GM18867 (cell line): ENCODE measurements around the gene GPR75.
"Not testable (repeated sequence)": the region's sequence is repeated elsewhere in the genome, so short reads cannot be mapped to it uniquely, and the experiment has no call there.

ENCODE experiments used
- ATAC-seq: cut with Tn5 transposase; IDR thresholded peaks from one replicate; pipeline ENCODE4 v1.9.1; 2021; ENCODE audit warnings: mild to moderate bottlenecking, moderate library complexity; ENCODE audit not compliant: unreplicated experiment

Gene GPR75

DNA sequence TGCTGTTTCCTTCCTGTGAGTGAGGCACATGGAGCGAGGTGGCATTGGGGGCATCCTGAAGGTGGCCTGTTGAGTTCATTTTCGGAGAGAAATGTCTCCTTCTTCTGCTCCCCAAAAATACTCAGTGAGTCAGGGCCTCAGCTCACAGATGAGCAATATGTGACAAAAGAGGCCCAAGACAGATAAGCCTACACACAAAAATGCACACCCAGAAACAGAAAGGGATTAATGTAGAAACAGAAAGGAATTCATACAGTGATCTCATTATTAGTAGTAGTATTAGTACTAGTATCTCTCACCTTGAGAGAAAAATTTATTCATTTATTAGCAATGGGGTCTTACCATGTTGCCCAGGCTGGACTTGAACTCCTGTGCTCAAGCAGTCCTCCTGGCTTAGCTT, 5.1 kb downstream of the GPR75 start:
- peak; percentile 64 for ATAC-seq

DNA sequence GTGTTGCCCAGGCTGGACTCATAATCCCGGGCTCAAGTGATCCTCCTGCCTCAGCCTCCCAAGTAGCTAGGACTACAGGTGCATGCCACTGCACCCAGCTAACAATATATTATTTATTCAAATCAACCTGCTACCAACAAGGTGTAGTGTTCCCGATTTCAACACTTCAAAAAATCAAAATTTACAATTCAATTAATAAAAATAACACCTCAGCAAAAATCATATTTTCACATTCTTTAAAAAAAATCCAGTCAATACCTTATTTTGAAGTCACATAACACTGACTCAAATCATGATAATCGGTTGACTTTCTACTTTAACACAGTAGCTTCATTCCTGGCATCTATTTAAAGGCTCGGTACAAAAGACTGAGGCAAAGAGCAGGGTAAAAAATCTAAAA, 7.2 kb downstream of the GPR75 start:
- no peak for ATAC-seq

DNA sequence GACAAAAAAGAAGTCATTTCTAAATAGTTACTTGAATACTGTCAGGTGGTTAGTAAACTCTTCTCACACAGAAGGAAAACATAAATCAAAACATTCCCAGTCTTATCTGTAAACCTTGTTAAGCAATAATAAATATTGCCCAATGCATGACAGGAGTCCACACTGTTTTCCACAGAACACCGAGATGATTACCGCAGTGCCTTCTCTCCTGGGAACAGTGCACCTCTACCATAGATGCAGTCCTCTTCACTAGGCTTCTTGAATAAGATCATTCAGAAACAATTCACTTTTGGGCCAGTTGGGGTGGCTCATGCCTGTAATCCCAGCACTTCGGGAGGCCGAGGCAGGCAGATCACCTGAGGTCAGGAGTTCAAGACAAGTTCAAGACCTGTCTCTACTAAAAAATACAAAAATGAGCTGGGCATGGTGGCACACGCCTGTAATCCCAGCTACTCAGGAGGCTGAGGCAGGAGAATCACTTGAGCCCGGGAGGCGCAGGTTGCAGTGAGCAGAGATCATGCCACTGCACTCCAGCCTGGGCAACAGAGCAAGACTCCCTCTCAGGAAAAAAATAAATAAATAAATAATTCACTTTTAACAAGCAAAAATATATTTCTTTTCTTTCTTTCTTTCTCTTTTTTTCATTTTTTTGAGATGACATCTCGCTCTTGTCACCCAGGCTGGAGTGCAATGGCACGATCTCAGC, 8.6 kb downstream of the GPR75 start:
- ATAC-seq, result not testable (repeated sequence)

DNA sequence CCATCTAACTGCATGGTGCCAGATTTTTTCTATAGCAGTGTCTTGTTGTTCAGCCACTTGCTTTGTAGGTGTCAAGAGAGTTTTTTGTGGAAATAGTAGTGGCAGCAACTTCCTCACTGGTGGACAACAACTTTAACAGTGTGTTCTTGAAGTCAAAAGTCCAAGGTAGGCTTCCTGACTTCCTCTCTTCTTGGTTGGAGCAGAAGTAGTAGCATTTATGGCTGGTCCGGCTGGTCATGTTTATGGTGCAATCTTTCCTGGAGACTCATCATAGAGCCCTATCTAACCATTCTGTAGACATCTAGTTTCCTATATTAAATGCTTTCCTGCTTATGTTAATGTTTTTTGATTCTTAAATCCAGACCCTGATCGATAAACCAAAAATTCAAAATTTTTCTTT, 11.7 kb downstream of the GPR75 start:
- ATAC-seq, result no peak

DNA sequence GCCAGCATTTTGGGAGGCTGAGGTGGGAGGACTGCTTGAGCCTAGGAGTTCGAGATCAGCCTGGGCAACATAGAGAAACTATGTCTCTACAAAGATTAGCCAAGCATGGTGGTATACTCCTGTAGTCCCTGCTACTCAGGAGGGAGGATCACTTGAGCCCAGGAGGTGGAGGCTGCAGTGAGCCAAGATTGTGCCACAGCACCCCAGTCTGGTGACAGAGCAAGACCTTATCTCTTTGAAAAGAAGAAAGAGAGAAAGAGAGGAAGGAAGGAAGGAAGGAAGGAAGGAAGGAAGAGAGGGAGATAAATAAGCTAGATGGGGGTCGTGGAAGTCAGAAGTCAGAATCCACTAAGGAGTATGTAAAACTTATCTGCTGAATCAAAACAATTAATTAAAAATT, 16.2 kb downstream of the GPR75 start:
- ATAC-seq, result no peak

DNA sequence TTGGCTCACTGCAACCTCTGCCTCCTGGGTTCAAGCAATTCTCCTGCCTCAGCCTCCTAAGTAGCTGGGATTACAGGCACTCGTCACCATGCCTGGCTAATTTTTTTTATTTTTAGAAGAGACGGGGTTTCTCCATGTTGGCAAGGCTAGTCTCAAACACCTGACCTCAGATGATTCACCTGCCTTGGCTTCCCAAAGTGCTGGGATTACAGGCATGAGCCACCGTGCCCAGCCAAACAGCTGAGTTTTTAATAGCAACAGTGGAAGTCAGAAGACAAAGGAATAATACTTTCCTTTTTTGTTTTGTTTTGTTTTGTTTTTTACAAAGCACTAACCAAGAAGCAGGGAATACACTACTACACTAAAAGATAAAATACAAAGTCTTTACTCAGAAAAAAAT, 16.9 kb downstream of the GPR75 start:
- ATAC-seq, result no peak

DNA sequence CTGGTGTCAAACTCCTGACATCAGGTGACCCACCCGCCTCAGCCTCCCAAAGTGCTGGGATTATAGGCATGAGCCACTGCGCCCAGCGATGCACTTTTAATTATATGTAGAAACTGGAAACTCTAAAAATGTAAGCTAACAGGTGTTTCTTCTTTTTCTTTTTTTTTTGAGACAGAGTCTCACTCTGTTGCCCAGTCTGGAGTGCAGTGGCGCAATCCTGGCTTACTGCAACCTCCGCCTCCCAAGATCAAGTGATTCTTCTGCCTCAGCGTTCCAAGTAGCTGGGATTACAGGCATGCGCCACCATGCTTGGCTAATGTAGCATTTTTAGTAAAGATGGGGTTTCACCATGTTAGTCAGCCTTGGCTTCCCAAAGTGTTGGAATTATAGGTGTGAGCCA, 18.1 kb downstream of the GPR75 start:
- not testable (repeated sequence) for ATAC-seq

DNA sequence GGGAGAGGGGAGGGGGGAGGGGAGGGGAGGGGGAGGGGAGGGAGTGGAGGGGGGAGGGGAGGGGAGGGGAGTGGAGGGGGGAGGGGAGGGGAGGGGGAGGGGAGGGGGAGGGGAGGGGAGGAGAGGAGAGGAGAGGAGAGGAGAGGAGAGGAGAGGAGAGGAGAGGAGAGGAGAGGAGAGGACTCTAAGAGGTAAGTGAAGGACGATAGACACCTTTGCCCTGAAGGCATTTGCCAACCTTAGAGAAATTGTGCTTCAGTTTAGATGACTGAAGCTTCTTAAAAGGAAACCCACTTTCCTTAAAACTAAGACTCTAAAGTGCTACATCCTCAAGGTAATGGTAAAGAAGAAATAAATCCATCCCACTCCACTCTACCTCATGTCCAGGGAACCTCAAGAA, 19.2 kb downstream of the GPR75 start:
- no peak for ATAC-seq

DNA sequence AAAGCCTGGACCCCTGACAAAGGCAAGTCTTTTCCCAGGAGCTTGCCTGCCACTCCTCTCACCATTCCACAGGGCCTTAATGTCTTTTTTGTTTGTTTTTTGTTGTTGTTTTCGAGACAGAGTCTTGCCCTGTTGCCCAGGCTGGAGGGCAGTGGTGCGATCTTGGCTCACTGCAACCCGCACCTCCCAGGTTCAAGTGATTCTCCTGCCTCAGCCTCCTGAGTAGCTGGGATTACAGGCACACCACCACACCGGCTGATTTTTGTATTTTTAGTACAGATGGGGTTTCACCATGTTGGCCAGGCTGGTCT, 29.8 kb downstream of the GPR75 start:
- not testable (repeated sequence) for ATAC-seq

DNA sequence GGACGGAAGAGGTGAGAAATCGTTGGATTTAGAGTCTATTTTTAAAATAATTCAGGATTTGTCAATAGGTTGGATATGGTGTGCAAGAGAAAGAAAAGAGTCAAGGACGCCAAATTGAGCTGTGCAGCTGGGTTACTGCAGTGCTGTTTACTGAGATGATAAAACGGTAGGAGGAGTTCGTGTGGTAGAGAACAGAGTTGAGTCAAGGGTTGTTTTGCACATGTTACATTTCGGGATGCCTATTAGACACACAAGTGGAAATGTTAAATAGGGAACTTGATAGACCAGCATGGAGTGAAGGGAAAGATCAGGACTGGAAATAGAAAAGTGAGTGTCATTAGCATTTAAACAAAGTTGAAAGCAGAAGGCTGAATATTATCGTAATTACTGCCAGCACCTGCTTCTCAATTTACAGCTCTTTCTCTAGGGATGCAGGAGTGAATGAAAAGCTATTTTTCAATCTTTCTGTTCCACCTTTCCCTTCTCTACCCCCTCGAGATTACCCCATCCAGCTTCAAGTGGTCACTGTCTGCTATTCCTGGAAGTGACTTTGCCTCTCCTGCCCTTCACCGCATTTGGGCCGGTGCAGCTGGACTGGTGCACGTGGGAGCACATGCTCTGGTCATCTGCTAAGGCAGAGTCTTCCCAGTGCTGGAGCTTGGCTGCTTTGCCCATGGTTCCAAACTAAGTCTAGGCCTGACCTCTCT, 30.3 kb downstream of the GPR75 start:
- no peak for ATAC-seq

DNA sequence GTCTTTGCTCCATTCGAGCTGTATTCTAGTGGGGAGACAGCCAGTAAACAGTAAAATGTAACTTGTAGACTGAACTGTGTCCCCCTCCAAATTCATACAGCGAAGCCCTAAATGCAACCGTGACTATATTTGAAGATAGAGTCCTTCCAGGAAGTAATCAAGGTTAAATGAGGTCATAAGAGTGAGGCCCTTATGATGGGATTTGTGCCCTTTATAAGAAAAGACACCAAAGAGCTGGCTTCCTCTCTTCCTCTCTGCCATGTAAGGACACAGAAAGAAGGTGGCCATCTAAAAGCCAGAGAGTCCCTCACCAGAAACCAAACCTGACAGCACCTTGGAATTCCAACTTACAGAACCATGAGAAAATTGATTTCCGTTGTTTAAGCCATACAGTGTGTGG, 31.4 kb downstream of the GPR75 start:
- ATAC-seq, result no peak

DNA sequence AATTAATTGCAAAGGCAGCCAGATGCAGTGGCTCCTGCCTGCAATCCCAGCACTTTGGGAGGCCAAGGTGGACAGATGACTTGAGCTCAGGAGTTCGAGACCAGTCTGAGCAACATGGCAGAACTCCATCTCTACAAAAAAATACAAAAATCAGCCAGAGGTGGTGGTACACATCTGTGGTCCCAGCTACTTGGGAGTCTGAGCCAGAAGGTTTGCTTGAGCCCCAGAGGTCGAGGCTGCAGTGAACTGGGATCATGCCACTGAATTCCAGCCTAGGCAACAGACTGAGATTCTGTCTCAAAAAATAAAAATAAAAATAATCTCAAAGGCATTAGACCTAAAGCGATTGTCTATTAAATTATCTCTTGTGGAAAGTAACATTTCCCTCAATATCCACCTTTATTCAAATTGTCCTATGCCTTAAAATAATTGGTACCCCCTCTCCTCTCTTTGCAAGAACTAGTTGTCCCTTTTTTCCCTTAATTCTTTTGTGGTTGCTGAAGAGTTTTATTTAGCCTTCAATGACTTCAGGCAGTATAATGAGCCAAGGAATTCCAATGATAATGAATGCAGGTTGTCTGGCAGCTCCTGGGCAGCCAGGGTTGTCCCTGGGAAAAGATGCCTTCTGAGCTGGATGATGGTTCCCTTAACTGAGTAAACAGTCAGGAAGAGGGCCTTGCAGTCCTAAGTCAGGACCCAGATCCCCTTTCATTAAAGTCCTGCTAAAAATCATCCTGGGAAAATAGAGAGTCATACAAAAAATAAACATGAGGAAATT, 32.2 kb downstream of the GPR75 start:
- no peak for ATAC-seq

DNA sequence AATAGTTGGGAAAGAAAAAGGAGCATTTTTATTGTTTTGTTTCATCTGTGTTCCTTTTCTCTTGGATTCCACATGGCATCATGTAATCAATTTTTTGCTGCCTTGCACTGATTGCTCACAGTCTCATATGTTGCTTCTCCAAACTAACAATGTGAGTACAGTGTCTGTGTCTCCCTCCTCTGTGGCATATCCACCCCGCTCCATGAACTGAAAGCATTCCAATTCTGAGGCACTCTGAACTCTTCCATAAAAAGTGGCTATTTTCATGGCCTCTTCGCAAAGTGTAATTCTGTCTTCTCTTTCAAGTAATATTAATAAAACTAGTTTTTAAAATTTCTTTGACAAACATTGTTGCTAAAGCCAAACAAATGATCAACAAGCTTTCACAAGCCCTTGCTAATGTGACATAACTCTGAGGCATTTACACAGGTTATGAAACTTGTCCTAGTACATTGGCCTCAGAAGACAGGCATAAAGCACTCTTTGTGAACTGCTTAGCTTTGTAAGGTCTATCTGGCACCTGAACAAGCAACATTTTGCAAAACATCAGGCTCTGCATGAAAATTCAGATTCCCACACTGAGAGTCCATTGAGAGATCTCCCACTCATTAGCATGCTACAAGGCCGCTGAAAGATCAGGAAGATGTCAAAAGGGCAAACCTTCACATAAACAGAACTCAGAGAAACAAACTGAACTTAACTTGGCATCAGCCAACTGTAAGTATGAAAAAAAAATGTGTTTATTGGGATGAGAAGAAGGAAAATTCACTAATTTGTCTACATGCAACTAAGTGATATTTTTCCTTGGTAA, 33.0 kb downstream of the GPR75 start:
- no peak for ATAC-seq

DNA sequence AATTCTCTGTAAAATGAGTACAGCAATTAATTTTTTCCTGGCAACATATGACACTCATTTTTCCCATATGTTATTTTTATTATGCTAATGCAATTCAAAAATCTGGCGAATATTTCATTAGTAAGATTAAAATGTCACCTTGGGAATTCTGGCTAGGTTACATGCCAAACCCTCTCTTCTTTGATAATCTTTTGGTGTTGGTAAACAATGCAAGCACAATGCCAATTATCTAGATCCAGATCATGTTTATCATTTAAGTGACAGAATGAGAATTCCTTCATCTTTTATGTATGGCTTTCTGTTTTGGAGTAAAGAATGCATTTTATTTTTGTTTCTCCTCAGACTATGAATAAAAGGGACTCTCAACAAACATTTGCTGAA, 33.7 kb downstream of the GPR75 start:
- no peak for ATAC-seq

DNA sequence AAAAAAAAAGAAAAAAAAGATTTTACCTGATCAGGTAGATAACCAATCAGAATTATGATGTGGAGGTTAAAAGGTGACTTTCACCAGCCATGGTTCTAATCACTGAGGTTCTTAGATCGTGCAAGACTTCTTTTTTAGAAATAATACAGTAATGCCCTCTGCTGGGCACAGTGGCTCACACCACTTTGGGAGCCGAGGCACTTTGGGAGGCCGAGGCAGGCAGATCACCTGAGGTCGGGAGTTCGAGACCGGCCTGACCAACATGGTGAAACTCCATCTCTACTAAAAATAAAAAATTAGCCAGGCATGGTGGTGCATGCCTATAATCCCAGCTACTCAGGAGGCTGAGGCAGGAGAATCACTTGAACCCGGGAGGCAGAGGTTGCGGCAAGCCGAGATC, 36.1 kb downstream of the GPR75 start:
- ATAC-seq, result not testable (repeated sequence)

DNA sequence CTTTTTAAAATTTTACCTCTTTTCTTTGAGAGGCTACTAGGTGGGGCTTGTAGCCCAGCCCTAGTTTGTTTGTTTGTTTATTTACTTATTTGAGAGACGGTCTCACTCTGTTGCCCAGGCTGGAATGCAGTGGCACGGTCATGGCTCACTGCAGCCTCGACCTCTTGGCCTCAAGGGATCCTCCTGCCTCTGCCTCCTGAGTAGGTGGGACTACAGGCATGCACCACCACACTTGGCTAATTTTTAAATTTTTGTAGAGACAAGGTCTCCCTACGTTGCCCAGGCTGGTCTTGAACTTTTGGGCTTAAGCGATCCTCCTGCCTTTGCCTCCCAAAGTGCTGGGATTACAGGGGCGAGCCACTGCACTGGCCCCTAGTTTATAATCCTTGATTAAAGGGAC, 38.0 kb downstream of the GPR75 start:
- no peak for ATAC-seq

DNA sequence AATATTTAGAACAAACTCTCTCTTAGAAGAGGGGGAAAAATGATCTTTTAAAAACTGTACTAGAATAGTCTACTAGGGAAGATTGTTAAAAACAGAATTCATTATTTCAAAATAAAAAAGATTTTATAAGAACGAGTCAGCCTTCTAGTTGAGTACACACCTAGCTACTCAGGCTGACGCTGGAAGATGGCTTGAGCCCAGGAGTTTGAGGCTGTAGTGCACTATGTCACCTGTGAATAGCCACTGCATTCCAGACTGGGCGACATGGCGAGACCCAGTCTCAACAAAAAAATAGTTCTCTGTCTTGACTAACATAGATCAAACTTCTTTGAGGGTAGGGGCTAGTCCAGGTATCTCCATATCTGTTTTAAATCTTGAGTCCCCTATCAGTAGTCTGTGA, 39.1 kb downstream of the GPR75 start:
- no peak for ATAC-seq

DNA sequence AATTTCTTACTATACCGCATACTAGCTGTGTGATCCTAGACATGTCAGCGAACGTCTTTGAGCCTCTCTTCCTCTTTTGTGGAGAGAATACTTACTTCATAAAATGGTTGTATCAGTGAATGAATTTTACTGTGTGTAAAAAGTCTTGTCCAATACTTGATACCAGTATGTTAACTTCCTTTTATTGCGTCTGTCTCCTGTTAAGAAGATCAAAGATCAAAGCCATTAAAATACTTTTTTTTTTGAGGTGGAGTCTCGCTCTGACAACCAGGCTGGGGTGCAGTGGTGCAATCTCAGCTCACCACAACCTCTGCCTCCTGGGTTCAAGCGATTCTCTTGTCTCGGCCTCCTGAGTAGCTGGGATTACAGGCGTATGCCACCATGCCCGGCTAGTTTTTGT, 39.7 kb downstream of the GPR75 start:
- no peak for ATAC-seq

DNA sequence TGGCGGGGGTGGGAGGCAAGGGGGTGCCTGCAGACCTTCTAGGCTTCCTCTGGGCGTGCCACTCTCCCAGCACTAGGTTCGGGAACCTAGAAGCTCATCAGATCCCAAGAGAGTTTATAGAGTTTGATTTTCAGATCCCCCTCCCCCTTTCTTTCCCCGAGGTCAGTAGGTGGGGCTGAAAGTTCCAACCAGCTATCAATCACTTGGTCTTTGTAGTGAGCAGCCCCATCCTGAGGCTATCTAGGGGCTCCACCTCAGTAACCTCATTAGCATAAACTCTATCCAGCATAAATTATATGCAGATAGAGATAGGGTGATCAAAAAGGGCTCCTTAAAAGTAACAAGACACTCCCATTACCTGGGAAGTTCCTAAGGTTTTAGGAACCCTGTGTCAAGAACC, 40.1 kb downstream of the GPR75 start:
- no peak for ATAC-seq

DNA sequence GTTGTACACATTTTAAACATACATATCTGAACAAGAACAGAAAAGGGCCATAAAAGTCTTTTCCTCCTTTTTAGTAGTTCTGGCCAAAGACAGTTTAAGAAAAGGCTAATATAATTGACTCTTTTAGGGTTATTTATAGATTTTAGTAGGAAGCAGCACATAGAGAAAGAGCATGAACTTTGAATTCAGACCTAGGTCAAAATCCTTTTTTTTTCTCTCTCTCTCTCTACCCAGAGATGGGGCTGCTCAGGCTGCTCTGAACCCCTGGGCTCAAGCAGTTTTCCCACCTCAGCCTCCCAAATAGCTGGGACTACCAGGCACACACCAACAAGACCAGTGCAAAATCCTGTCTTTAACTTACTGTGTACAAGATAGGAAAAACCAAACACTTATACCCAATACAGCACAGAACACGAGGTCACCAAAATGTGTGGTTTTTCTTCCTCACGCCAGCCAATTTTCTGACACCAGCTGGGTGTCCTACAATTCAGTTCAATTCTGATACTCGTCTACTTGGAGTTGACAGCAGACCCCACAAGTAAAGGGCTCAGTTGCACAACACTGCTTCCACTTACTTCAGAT, 40.8 kb downstream of the GPR75 start:
- ATAC-seq, result no peak

DNA sequence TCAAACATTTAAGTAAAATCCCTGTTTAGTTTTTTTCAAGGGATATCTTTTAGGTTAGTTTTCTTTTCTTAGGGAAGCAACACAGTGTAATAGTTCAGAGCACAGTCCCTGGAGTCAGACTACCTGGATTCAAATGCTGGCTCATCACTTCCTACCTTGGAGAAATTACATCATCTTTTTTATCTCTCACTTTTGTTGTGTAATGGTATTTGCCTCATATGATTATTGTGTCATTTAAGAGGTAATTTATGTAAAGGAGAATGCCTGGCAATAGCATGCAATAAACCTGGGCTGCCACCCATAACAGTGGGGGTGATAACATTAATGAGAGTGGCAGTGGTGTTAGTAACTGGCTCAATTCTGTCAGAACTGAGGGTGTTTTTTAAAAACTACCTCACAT, 46.6 kb downstream of the GPR75 start:
- no peak for ATAC-seq
